ENCODE results near the gene TANC1. TPM values are rescaled to one million over a fixed set of nuclear protein-coding genes. Genes with fewer than 3 reads are reported as not detected.

The TANC1 gene
- total and polyA plus RNA-seq, 2 of the 4 experiments (the other 2 are of a cell fraction): 10.2 to 12.9 TPM

GRCh38 chr2:159262226-159262625, 293.8 kb downstream of the TANC1 start:
- H3K79me1 ChIP-seq (ENCODE audit: low read depth in 1 of 2, low read length in 2 of 2): peaks cover 3 to 5% of the 10 kb centered on the region in 2 experiments; a peak in 1 of 4 replicates
- H3K14ac ChIP-seq (replicated peaks; ENCODE audit: low read depth, low read length): no peak overlapping the region
- no peak overlapping the region for H2AK9ac ChIP-seq (replicated peaks; ENCODE audit: low read depth, low read length, poor library complexity)
- H4K5ac ChIP-seq (ENCODE audit: low read depth, low read length): no peak overlapping the region
- H3K9me1 ChIP-seq (ENCODE audit: insufficient read depth, low read length): 0 out of 2 replicates have a peak, but pooled peaks cover 3% of the 10 kb centered on the region
- peaks cover 9% of the 10 kb centered on the region for H3K4me1 ChIP-seq (ENCODE audit: control insufficient read depth, insufficient read depth, low read length)
- H2BK20ac ChIP-seq (ENCODE audit: low read depth, low read length): no peak overlapping the region
- no CpG with 5 or more reads among the region's 6 CpGs for WGBS, 2 experiments (ENCODE audit: extremely low coverage in 2 of 2, insufficient read length in 1 of 2)
- in situ Hi-C loops (cut with MboI; ENCODE audit: low sequenced_read_pairs) (no loop called here), intact Hi-C loops (cut with micrococcal nuclease) (no loop called here), dilution Hi-C loops (cut with HindIII; ENCODE audit: low sequenced_read_pairs, unreplicated experiment) (no loop called here)
- H3K4me2 ChIP-seq (ENCODE audit: low read depth, low read length): no peak overlapping the region
- H3K23ac ChIP-seq (ENCODE audit: low read depth, low read length): no peak overlapping the region
- no peak overlapping the region for H2AK5ac ChIP-seq (ENCODE audit: low read depth, low read length)
- ChIA-PET POLR2A (ENCODE audit: unreplicated experiment) (no interaction called here), CTCF (interaction anchor here (0.6 kb wide), 2 partner anchors 12 to 1151 kb away, joined by 3 read pairs; no protein-coding TSS in a partner anchor)
- BruUV-seq (replicated peaks): no TSS peak
- H3K56ac ChIP-seq (ENCODE audit: extremely low read depth, insufficient read depth, low read length): no peak overlapping the region
- H4K20me1 ChIP-seq (ENCODE audit: insufficient read depth, low read length): no peaks in the 10 kb centered on the region
- H2BK15ac ChIP-seq (ENCODE audit: low read depth, low read length): no peak overlapping the region
- H3K27me3 ChIP-seq (ENCODE audit: control insufficient read depth, insufficient read depth, low read length): no peaks in the 10 kb centered on the region
- no peak overlapping the region for H4K91ac ChIP-seq (ENCODE audit: insufficient read depth, low read depth, low read length)
- H3K9ac ChIP-seq (ENCODE audit: low read depth, low read length): no peak overlapping the region
- H2BK5ac ChIP-seq (ENCODE audit: low read depth, low read length, poor library complexity, severe bottlenecking): no peak overlapping the region
- H4K8ac ChIP-seq (ENCODE audit: low read depth in 2 of 2, low read length in 2 of 2): no peak overlapping the region
- H2AFZ ChIP-seq (replicated peaks; ENCODE audit: low read length, poor library complexity): no peak overlapping the region
- ATAC-seq (ENCODE audit: low read depth): no peak
- no peak for DNase-seq
- H3K4me3 ChIP-seq (ENCODE audit: insufficient read depth, low read depth, low read length): no peak overlapping the region
- H3K18ac ChIP-seq (ENCODE audit: low read depth, low read length): no peak overlapping the region
- H3K9me3 ChIP-seq (ENCODE audit: control insufficient read depth, insufficient read depth, low read length): no peaks in the 10 kb centered on the region
- no peak overlapping the region for H3K27ac ChIP-seq (ENCODE audit: insufficient read depth, low read length)
- TF ChIP-seq RCOR1 (IDR thresholded peaks at IDR 0.05; ENCODE audit: insufficient replicate concordance, low read length) (no peak), USF2 (IDR thresholded peaks at IDR 0.05; ENCODE audit: low read depth, low read length) (no peak), CHD1 (IDR thresholded peaks at IDR 0.05; ENCODE audit: low read depth, low read length) (no peak), RFX5 (IDR thresholded peaks at IDR 0.05; ENCODE audit: low read depth, low read length) (no peak), POLR2A (IDR thresholded peaks at IDR 0.05; ENCODE audit: low read depth, low read length) (no peak), CEBPB (IDR thresholded peaks at IDR 0.05; ENCODE audit: low read depth, low read length) (no peak), RAD21 (IDR thresholded peaks at IDR 0.05; ENCODE audit: low read length) (no peak), FOS (IDR thresholded peaks at IDR 0.05; ENCODE audit: low read depth, low read length) (no peak), MAFK (IDR thresholded peaks at IDR 0.05; ENCODE audit: low read depth, low read length) (no peak), ELK1 (IDR thresholded peaks at IDR 0.05; ENCODE audit: borderline replicate concordance, low read depth, low read length) (no peak), SMC3 (IDR thresholded peaks at IDR 0.05; ENCODE audit: low read depth, low read length) (no peak), MXI1 (IDR thresholded peaks at IDR 0.05; ENCODE audit: borderline replicate concordance, low read depth, low read length) (no peak), CTCF (conservative IDR thresholded peaks at IDR 0.05; ENCODE audit: low read depth, low read length) (no peak), NFE2L2 (IDR thresholded peaks at IDR 0.05; ENCODE audit: low read depth, low read length) (no peak)
- no peak overlapping the region for H3K4ac ChIP-seq (ENCODE audit: low read depth, low read length)
- H3K36me3 ChIP-seq (ENCODE audit: control insufficient read depth, insufficient read depth, low read length): peaks cover 11% of the 10 kb centered on the region
- no peak overlapping the region for H2BK120ac ChIP-seq (ENCODE audit: low read depth, low read length)

Data from IMR-90 (cell line).